ENCODE measurements around the gene GLI3.

Gene GLI3

DNA sequence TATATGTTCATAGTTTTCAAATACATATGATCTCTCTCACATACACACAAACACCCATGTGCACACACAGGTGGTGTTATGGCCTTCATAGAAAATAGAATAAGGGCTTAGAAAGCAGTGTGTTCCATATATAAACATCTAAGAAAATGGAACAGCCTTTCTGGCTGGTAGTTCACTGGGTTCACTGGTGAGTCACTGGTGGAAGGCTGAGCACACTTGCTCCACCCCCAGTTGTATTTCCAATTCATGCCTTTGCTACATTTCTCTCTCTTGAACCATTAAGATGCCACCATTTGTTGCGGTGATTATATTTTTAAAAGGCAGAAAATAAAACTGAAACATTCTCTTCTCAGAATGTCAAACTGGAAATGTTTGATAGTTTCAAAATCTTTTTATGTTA lies 252.1 kb downstream of the GLI3 start:
- no peak for DNase-seq

DNA sequence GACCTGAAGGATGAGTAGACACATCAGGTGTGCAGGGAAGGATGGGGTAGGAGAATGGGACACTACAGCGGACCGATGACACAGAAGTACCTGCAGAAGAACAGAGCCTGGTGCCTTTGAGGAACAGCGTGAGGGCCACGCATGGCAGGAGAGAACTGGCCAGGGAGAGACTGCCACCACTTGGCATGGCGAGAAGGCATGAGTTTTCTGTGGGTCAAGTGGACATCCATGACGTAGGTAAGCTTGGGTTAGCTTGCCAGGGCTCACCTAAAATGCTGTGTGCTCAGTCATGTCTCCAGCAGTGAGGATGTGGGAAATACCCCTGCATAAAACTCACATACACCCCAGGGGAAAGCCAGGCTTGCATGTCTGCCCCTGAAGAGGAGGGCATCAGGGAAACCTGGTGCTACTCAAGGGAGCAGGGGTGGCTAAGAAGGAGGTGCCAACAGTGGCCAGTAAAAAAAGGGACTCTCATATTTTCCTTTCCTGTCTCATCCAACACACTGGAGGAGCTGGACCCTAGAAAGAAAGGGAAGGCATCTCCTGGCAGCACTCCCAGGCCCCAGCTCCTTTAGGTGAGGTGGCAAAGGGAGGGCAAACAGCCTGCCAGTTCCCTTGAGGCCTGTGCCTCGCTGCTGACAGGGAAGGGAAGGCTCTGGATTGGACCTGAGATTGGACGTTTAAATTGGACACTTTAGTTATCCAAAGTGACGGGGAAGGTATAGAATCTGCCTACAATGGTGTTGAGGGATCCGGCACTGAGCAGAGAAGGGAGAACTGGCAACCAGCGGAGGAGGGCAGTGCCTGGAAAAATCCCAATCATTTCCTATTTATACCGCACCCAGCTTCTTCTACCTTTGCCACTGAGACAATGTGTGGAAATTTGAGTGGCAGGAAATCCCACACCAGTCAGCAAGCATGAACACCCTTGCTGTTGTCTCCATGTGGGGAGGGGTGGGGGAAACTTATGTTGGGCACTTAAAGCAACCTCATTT lies 255.7 kb downstream of the GLI3 start:
- DNase-seq = no peak

DNA sequence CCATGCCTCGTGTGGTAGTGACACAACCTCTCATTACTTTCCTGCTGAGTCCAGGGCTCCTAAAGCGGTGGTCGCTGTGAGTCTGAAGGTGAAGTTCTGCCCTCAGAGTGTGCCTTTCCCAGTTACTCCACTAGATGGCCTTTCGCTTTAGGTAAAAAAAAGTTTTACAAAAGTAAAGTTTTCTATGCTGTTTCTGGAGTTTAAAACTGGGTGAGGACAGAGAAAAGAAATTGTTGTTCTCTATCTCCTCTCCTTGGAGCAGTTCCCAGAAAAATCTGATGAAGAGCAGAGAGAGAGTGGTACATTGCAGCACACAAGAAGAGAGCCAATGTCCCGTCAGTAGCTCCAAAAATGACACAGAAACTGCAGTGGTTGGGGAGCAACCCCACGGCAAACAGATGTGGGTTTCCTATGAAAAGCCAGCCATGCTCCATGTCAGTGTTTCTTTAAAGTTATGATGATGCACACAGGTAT lies 257.1 kb downstream of the GLI3 start:
- DNase-seq = no peak

DNA sequence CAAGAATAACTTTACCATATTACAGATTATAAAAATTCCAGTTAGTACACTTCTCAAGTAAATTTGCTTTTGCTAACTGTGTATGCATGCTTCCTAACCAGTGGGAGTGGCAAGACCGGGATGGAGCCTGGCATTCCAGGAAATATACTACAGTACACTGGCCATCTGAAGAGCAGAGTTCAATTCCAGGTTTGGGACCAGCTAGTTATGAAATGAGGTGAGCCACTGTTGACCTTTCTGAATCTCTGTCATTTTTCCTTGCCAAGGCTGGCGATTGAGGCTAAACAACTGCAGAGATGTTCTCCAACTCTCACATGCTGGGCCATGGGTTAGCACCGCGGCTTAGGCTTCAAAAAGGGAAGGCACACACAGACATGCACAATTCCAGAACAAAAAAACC lies 258.2 kb downstream of the GLI3 start:
- DNase-seq = no peak

DNA sequence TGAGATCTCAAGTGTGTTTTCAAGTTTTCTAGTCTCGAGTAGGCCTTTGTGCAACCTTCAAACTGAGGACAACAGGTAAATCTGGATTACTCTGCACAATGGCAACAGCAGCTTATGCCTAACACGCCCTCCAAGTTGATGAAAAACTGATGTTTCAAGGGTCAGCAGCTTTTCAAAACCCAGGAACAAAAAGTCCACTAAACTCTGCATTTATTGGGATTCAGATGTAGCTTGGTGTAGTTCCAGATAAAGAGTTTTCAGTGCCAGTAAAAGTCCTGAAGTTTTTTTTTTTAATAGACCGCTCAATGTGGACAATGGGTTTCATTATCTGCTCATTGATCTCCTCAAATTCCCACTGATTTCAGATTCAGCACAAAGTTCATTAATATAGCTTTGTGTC lies 259.3 kb downstream of the GLI3 start:
- no peak for DNase-seq

DNA sequence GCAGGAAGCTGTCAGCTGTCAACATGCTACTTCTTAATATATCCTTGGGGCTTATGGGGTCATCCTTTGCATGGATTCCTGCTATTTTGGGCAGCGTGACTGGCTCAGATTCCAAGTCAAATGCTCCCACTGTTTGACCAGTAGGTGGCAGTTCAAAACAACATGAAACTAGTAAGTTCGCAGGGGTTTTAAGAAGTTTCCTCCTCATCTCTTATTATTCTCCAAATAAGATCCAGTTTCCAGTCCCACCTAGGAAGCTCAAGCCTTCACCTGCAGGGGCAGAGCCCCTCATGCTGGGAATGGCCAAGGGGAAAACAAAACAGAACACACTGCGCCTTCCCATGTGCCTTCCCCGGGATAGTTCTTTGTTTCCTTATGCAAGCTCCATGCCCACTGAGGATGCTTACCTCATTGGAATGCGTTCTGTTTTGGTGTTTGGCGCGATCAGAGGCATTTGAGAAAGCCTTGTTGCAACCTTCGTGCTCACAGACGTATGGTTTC lies 259.8 kb downstream of the GLI3 start:
- peak; percentile 36 for DNase-seq

DNA sequence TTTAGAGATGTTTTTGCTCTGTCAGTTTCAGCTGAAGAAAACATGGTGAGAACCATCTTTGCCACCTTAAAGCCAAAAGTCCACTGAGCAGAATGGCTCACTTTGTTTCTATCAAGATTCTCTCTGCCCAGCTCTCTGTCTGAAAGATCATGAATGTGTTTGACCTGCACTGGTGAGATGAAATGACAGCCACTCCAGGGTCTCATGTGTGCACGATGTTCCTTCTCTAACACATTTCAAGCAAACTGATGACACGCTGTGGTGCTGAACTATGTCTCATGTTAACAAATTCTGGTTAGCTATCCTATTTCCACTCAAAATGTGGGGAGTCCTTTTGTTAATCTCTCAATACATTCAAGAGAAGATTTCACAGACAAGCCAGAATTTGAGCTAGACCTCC lies 260.6 kb downstream of the GLI3 start:
- no peak for DNase-seq

DNA sequence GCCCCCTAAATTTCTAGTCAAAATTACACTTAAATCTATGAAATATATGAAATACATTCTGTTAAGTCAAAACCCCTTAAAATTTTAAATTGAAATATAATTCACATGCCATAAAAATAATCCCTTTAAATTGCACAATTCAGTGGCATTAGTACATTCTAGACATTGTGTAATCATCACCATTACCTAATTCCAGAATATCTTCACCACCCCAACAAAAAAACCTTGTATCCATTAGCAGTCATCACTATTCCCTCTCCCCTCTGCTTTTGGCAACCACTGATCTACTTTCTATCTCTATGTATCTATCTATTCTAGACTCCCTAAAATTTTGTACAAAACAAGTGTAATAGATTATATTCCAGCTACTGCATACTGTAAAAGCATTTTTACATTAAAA lies 261.2 kb downstream of the GLI3 start:
- DNase-seq = no peak

DNA sequence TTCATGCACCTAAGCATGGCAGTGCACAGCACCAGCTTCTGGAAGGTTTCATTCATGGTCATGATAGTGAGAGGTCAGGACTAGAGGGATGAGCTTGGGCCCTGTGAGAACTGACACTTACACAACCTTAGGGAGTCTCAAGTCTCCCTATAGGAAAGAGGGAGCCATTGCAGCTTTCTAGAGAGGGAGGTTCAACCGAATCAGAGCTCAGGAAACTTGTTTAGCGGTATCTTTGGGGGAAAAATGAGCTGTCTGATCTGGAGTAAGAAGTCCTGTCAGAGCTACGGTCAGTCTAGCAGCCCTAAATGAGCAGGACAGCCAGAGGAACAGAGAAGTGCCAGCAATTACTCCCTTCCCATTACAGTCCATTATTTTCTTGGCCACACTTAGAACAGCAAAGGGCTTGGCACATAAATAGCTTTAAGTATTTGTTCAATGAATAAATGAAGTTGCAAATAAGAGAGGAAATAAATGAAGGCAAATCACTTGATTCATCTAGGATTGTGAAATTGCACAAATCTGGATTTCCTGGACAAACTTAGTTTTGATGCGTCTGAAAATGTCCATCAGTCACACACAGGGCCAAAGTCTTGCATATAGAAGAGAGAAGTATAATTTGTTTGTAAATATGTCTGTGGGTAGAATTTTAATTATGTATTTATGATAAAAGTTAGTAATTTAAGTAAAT lies 262.0 kb downstream of the GLI3 start:
- no peak for DNase-seq

DNA sequence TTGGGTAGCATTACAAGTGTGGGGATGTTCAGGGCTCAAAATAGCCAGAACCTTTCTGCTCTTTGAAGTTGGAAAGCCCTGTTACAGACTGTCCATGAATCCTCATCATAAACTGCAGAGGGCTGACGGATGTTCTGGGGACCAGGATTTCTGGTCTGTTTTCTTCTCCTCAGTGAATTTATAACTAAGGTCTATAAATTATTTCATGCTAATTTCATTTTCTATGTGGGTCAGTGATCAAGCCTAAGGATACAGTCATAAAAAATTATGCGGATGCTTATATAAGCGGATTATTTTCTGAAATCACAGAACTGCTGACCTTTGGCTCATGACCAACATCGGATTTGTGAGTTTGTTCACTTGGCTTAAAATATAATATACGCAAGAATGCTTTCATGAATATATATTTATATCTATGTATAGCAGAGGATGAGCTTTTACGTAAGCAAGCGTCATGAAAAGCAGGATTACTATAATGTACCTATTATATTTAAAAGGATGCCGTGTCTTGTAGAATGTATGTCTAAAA lies 263.7 kb downstream of the GLI3 start:
- no peak for DNase-seq

DNA sequence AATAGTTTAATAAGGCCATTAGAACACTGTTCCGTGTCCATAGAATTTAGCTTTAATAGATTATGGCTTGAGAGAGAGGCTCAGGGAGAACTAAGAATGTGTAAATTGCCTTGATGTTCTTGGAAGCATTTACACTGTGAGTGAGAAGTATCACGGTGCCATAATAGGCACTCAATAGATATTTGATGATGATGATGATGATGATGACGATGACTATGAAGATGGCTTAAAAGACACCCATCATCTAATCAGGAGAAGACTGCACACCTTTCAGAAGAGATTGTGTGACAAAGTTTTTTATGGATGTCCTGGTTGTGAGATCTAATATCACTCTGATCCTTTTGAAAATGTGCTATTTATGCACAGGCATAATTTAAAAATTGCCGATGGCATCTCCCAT lies 264.2 kb downstream of the GLI3 start:
- DNase-seq = no peak

DNA sequence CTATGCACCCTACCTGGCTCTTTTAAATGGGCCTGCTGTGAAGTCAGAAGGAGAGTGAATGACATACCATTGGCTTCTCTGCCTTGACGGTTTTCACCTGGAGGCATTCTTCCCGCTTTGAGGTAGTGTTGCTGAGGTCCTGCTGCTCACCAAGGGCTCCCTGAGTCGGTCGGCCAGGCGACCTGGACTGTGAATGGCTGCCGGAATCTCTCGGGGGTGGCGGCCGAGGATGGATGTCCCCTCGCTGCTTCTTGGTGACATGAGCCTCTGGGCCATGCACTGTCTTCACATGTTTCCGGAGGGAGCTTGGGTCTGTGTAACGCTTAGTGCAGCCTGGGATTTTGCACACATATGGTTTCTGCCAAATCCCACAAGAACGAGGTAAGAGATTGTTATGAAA lies 264.7 kb downstream of the GLI3 start:
- DNase-seq = no peak

DNA sequence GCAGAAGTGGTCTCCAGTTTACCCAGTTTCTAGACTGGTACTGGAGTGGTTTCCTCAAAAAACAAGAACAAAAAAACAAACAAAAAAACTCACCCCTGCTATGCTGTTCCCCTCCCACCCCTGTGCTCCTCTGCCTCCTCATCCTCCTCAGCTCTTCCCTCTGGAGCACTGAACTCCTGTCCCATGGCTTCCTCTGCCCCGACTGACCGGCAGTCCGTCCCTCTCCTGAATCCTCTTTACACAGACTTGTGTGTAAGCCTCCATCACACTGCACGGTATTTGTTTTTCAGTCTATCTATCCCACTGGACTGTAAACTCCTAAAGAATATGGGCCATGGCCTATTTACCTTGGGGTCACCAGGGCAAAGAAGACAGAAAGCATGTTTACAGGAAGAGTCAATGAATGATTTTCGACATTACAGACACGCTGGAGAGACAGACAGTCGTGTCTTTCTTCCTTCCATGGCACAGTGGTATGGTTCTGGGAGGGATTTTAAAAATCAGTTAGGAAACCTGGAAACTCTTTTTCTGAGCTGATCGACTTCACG lies 265.3 kb downstream of the GLI3 start:
- no peak for DNase-seq

DNA sequence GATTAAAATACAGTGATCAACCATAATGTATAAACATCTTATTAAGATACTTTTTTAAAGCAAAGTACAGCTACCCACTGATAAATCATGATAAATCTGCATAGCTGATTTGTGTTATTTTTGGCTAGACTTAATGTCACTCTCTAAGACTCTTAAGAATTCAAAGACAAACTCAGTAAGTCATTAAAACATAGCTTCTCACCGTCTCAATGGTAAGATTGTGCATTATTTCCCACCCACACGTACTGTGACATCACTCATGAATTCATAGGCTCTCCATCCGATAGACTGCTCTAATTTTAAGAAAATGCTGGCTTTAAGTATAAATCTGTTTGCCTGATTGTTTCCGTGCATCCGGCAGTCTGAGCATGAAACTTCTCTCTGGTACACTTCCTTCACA lies 266.1 kb downstream of the GLI3 start:
- no peak for DNase-seq

DNA sequence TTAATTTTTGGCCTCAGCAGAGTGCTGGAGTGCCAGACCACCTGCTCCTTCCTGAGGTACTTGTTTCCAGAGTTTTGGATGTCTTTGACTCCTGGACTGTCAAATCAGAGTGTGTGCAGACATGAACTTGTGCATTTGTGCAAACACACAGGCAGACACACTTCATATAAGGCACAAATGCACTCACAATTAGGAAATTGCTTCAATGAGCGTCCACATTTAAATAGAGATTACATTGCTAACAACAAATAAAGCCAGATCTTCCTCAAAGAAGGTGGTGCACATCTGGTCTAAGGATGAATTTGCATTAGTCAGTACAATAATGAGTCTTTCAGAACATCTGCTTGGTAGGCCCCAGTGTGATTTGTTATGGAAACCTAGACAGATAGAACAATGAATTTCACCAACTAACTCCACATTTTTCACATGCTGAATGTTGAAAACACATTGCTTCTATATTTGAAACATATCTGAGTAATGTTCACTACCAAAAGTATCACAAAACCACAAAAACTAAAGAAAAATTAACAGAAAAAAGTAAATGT lies 267.4 kb downstream of the GLI3 start:
- DNase-seq = no peak

DNA sequence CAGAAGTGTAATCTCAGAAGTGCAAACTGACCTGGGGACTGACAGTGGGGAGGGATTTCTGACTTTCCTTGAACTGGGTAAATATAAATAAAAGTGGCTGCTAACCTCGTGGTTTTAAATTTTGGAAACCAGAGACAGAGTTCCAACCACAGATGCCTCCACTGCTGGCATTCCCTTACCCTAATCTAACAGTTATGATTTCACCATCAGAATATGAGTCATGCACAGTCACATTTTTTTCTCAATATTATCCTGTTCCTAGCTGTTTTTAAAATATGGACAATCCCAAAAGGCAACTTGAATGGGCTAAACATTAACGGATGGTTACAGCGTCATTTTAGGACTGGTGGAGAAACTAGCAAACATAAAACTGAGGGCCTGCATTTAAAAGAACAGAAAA lies 269.9 kb downstream of the GLI3 start:
- DNase-seq = peak; percentile 27

DNA sequence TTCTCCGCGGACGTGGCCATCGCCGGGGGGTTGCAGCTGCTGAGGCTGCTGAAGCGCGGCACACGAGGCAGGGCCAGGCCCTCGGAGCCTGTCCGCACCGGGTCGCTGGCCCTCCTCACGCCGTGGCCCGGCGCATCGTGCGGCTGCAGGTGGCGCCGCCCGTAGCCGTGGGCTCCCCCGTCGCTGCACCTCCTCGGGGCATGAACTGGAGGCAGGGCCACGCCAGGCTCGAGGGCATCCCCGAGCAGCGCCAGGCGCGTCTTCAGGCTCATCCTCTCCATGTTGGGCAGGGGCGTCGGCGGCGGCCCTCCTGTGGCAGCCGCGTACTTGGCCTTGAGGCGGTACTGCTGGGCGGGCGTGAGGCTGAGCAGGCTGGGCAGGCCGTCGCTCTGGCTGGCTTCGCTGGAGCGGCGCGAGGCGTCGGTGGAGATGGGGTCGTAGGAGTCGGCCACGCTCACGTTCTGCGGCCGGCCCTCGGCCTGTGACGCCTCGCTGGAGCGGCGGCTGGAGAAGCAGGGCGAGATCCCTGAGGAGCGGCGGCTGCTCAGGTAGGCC lies 271.0 kb downstream of the GLI3 start:
- no peak for DNase-seq

DNA sequence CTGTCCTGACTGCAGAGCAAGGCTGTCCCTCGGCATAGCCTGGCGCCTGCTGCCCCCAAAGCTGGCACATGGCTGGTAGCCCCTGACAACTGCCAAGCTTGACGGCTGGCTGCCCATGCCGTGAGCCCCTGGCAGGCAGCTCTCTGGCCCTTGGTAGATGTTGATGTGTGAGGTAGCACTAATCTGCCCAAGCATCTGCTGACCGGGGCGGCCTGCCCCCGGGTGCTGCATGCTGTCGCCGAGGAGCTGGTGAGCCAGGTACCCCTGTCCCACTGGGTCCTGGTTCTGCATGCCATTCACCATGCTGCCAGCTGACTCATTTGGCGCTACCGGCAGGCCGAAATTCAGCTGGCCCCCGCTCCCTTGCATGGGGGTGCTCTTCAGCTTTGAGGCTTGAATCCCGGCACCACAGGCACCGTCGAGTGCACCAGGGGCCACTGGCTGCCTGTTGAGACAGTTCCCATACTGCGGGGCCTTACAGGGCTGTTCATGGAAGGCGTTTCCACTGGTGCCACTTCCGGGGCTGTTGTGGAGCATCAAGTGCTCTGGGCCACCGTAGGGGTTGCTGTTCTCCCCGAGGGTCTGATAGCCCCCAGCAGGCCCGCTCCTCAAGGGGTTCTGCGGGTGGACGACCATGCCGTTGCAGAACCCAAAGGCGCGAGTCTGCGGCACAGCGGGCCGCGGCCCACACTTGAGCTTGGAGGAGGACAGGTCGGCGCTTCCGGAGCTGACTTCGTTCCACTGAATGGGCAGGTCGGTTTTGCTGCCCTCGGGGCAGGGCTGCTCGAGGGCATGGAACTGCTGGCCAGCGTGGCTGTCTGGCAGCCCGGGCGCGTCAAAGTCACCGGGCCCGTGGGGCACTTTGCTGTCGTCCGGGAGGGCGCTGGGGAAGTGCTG lies 271.9 kb downstream of the GLI3 start:
- no peak for DNase-seq

DNA sequence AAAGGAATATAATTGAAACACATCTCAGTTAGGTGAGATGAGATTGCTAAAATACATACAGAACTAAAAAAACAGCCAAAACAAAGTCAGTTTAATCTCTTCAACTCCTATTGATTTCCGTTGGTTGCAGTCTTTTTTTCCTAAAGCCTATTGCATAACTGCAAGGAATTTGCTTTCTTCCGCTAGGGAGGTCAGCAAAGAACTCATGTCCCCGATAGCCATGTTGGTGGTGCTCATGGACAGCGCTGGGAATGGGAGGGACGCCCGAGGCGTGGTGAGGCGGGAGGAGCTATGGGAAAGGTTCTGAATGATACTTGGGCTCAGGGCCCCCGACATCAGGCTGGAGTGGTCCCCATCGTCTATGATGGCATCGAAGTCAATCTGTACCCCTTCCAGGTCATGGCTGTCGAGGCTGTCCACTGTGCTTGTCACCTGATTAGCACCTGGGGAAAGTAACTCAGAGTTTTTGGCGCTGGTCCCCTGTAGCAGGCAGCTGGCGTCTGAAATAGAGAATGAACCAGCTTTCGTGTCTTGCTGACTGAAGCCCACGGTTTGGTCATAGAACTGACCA lies 272.7 kb downstream of the GLI3 start:
- DNase-seq = no peak

DNA sequence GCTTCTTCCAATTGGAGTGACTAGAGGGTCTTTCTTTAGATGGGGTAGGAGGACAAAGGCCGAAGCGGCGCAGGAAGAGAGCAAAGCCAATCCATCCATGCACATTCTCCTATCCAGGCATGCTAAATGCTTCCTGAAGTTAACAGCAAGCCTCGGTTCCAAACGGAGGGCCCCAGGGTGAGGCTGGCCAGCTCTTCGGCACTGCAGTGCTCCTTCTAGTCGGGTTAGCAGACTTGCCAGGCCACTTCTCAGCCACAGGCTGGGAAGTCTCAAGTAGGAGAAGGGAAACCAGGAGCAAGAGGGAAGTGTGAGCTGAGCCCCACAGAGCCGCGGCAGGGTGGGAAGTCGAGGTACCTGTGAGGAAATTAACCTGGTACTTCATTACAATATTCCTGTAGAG lies 280.3 kb downstream of the GLI3 start:
- no peak for DNase-seq
